Measurements from ENCODE around the gene CRBN.

CRBN gene

DNA sequence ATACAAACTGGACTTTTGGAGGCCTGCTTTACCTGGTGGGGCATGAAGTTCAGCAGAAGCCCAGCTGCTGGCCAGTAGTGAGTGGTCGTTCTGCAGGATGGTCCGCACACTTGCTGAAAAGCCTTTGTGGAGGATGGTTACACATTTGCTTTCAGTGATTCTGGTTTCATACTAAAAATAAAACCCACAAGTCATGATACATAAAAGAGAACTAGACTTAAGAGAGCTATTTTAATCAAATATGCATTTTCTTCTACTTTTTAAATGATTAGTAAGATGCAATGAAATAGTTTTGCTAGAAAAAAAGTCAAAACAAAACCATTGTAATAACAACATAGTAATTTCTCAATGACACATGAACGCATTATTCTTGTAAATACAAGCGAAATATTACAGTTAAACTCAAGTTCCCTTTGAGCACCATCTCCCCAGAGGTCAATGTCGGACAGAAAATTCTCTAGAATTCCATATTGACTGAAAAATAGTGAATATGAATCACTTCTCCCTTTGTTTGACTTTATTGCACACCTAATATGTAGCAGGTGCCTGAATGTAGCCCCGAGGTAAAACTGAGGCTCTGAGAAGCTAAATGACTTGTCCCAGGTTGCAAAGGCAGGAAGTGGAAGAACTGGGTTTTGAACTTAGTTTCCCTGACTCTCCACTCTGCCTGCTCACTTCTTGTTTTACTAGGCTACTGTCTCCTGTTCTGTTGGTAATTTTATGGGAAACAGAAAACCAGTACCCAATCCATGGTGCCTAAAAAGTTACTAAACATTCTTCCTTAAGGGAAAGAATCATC, 77.6 kb downstream of the CRBN start:
- TF ChIP-seq, protein P1, sequence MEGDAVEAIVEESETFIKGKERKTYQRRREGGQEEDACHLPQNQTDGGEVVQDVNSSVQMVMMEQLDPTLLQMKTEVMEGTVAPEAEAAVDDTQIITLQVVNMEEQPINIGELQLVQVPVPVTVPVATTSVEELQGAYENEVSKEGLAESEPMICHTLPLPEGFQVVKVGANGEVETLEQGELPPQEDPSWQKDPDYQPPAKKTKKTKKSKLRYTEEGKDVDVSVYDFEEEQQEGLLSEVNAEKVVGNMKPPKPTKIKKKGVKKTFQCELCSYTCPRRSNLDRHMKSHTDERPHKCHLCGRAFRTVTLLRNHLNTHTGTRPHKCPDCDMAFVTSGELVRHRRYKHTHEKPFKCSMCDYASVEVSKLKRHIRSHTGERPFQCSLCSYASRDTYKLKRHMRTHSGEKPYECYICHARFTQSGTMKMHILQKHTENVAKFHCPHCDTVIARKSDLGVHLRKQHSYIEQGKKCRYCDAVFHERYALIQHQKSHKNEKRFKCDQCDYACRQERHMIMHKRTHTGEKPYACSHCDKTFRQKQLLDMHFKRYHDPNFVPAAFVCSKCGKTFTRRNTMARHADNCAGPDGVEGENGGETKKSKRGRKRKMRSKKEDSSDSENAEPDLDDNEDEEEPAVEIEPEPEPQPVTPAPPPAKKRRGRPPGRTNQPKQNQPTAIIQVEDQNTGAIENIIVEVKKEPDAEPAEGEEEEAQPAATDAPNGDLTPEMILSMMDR (IDR thresholded peaks at IDR 0.05; ENCODE audit: insufficient read depth, low read depth, low read length, missing control alignments), result no peak
- DNase-seq (ENCODE audit: low read depth), result peak; percentile 38
- H3K4me3 ChIP-seq (ENCODE audit: low read depth, low read length), result no peak overlapping the region

Measured in GM12865 (cell line).